Activated CD8-positive, alpha-beta memory T cell treated with anti-CD3 and anti-CD28 coated beads, Interleukin-2, amount 50 U/mL, for 24 hours (primary cell): ENCODE measurements around the gene CYS1.
A peak's percentile ranks its signal among the peaks of the same experiment; 100 is the strongest.
"Not testable (repeated sequence)": the region's sequence is repeated elsewhere in the genome, so short reads cannot be mapped to it uniquely, and the experiment has no call there.

Experiments
- DNase-seq: peaks from one replicate; pipeline ENCODE4 v3.0.0-alpha.2; 2020; ENCODE audit errors: extremely low read depth

CYS1 gene, protein sequence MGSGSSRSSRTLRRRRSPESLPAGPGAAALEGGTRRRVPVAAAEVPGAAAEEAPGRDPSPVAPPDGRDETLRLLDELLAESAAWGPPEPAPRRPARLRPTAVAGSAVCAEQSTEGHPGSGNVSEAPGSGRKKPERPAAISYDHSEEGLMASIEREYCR

DNA sequence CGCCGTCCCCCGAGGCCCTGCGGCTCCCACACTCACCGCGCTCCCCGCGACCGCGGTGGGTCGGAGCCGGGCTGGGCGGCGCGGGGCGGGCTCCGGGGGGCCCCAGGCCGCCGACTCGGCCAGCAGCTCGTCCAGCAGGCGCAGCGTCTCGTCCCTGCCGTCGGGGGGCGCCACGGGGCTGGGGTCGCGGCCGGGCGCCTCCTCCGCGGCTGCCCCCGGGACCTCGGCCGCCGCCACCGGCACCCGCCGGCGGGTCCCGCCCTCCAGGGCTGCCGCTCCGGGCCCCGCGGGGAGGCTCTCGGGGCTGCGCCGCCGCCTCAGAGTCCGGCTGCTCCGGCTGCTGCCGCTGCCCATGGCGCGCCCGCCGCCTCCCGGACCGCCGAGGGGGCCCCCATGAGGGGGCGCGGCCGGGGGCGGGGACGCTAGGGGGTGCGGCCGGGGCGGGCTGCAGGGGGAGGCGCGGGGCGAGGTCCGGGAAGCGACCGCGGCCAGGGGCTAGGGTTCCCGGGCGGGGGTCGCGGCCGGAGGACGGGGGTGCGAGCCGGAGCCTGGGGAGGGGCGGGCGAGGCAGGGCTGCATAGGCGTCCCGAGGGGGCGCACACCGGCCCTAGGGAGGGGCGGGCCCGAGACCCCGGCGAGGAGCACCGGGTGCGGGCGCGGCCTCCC is at the start of gene CYS1:
CYS1 (minus strand) TSS at position 542 of the 666 bp plus-strand sequence; CDS start at position 354, 188 bp downstream.
- no peak for DNase-seq

DNA sequence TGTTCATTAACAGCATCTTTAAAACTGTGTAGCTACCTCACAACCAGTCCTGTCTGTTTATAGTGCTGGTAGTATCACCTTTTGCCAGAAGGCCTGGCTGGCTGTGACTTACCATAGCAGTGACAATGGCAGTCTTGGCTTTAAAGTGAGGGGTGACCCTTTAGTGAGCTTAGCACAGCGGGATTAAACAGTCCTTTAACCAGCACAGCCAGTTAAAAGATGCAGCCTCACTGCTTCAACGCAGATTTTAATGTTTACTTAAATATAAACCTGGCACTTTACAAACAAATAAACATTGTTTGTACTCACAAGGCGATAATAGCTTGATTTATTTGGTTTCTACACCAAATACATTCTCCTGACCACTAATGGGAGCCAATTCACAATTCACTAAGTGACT is 49.3 kb upstream of the CYS1 start:
- no peak for DNase-seq

DNA sequence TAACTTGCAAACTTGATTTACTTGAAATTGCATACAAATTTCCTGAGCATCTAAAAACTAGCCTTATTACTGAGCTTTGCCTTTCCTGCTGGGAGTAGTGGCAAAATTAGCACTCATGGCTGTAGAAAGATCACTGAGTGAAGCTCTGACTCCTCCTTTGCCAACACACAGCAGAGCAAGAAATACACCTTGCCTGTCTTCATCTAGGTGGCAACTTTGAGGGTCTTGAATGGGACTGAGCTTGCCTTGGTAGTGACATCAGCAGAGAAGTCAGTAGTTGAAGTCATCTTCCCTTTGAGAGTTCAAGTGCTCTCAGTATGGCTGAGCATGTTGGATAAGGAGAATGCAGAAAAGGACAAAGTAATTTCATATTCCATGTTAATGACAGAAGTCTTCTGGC is 48.2 kb upstream of the CYS1 start:
- DNase-seq = no peak

DNA sequence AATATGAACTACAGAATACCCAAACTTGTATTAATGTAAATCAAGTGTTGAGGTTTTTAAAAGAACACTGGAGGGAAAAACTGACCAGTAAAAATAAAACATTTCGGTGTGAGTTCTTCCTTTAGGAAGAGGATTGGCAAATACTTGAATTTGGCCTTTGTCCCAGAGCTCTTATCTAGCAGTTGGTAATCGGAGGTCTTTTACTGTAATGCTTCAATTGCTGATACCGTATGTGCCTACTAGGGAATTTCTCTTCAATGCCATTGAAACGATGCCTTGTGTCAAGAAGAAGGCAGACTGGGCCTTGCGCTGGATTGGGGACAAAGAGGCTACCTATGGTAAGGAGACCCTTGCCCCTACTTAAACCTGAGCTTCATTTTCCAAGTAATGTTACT is 46.4 kb upstream of the CYS1 start:
- no peak for DNase-seq

DNA sequence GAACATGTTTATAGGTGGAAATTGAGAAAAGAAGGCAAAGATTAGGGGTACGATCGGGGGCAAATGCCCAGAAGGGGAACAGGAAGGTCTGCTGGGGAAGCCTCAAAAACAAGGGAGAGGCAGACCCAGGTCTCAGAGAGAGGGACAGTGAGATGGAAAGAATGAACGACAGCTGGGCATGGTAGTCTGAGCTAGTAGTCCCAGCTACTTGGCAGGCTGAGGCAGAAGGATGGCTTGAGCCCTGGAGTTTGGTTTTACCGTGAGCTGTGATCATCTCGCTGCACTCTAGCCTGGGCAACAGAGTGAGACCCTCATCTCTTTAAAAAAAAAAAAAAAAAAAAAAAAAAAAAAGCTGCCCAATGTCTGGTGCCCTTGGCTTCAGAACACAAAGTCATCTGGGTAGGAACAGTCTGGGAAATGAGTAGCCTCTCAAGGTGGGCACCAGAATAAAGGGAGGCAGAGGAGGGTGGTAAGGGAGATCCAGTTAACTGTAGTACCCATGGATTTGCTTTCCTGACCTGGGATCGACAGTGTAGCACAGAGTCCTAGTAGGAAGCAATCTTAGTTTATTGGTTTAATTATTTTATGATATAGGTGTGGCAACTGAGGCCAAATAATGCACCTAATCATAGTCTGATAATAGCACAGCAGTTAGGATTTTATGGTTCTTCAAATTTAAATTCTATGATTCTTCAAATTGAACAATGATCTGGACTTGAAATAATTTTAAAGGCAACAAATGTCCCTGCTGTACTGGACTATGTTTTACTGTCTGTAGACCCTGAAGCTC is 45.8 kb upstream of the CYS1 start:
- no peak for DNase-seq

DNA sequence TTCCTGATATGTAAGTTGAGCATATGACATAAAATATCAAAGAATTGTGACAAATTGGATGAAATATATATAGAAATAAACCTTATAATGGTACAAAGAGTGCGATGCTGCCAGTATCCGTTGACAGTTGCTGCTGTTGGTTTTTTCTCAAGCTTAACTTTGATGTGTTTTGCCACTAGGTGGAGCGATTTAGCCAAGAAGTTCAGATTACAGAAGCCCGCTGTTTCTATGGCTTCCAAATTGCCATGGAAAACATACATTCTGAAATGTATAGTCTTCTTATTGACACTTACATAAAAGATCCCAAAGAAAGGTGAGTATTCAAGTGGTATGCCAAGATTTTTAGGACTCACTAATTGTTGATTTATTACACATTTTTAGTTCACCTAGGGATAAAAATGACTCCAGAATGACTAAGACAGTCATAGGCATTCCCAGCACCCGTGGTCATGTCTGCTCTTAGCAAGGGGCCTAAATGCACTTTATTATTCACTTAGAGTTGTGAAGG is 44.4 kb upstream of the CYS1 start:
- no peak for DNase-seq

DNA sequence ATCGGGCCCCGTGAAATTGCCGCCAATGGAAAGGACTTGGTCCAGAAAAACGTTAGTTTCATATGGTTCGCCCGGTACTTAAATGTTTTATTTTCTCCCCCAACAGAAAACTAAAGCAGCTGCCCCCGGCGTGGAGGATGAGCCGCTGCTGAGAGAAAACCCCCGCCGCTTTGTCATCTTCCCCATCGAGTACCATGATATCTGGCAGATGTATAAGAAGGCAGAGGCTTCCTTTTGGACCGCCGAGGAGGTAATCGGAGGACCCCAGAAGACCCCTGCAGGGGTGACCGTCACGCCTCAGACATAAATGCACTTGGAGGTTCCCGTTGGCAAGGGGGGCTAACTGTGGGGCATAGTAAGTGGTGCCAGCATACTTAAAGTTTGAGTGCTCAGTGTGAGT is 43.1 kb upstream of the CYS1 start:
- no peak for DNase-seq

DNA sequence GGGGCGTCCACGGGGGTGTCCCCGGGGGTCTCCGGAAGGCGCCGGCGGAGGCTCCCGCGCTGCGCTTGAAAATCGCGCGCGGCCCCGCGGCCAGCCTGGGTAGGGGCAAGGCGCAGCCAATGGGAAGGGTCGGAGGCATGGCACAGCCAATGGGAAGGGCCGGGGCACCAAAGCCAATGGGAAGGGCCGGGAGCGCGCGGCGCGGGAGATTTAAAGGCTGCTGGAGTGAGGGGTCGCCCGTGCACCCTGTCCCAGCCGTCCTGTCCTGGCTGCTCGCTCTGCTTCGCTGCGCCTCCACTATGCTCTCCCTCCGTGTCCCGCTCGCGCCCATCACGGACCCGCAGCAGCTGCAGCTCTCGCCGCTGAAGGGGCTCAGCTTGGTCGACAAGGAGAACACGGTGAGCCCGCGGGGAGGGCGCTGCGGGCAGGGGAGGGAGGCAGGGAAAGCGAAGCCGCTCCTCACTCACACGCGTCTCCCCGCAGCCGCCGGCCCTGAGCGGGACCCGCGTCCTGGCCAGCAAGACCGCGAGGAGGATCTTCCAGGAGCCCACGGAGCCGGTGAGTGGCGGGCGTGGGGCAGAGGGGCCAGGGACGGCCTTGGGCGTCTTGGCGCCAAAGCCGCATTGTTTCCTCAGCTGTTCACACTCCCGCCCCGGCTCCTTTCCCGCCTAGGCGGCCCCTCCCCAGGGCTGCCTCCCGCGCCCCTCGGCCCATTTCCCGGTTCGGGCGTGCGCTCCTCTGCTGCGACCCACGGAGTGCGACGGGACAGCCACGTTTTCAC is 42.5 kb upstream of the CYS1 start, which contains the start of gene RRM2:
RRM2 (plus strand) TSS at position 240 of the 781 bp plus-strand sequence; CDS start at position 300, 60 bp downstream.
- DNase-seq = peak; percentile 76

DNA sequence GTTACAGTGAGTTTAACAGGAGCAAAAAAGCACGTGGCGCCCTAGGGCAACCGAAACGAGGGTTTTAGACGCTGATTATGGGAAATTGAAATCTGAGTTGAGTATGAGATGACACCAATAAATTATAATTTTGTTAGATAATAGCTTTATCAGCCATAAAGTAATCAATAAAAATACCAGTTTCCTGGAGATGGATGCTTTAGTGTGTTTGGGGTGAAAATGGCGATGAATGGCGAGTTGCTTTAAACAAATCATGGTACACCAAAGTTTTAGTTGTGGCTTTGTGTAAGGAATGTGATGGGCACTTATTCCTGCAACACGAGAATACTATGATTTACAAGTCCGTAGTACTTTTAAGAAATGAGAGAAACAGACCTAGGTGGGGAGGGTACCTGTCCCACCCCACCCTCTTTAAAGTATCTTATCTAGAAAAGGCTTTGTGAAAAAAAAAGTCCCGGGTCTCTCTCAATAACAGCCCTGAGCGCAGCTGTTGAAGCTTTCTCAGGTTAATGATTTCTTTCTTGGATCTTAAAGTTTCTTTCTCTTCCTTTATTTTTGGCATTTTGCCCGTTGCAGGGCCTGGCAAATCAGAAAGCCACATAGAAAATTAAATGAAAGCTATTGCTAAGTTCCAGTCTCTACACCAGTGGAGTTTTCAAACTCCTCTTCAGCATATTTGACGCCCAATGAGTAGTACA is 40.8 kb upstream of the CYS1 start:
- no peak for DNase-seq

DNA sequence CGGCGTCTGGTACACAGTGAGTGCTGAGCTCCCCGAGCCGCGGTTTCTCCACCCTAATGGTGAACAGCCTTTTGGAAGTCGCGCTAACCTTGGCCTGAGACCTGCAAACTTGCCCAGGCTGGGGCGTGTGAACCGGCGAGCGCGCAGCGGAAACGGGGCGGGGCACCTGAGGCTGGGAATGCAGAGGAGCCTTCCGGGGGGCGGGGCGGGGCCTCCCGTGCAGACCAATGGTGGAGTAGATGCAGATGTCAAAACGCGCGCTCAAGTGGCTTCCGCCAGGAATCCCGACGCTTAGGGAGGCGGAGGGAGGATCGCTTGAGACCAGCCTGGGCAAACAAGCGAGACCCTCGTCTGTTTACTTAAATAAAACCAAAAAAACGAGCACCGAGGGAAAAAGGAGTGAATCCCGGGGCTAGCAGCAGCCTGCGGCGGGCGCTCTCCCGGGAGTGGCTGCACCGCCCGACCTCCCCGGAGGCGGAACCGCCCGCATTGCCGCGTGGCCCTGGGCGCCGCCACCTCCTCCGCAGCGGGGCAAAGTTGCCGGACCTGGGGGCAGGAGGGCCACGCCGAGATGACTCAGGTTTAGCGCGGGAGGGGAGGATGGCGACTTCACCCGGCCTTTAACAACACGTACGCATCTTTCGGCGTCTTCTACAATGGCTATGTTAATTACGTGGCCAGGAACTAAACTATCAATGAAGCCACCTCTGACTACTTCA is 40.1 kb upstream of the CYS1 start:
- DNase-seq = peak; percentile 86

DNA sequence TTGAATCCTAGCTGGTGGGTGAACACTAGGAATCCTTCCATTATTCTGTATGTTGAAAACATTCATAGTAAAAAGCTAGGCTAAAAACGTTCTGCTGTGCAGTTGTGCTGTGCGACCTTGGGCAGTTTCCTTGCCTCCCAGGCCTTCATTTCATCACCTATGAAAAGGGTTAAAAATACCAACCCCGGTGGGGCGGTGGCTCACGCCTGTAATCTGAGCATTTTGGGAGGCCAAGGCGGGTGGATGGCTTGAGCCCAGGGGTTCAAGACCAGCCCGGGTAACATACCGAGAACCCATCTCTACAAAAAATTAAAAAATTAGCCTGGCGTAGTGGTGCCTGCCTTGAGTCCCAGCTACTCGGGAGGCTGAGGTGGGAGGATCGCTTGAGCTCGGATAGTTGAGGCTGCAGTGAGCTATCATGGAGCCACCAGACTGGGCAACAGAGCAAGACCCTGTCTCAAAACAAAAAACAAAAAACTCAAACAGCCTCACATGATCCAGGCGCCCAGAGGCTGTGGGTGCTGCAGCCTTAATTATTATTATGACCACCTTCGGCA is 39.5 kb upstream of the CYS1 start:
- DNase-seq = no peak

DNA sequence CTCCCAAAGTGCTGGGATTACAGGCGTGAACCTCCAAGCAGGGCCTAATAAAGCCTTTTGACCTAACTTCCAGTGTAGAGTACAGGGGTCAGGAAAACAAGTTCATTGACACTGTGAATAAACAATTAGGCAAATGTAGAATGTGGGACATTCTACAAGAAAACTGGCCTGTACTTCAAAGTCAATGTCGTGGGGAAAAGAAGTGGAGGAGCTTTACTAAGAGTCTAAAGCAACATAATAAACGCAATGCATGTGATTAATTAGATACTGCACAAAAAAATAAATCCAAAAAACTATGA is 38.8 kb upstream of the CYS1 start:
- no peak for DNase-seq

DNA sequence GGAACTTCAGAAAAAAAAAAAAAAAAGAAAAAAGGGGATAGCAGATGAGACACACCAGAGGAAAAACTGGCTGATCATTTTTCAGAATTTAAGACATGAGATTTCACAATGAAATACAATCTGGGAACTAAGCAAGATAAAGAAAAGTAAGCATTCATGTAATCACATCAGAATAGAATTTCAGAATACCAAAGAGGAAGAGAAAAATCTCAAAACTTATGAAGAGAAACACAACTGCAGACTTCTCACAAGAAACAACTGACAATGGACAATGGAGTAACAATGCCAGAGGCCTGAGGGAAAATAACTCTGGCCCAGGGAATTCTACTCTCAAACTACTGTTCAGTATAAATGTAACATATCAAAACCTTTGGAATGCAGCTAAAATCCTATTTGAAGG is 29.1 kb upstream of the CYS1 start:
- no peak for DNase-seq

DNA sequence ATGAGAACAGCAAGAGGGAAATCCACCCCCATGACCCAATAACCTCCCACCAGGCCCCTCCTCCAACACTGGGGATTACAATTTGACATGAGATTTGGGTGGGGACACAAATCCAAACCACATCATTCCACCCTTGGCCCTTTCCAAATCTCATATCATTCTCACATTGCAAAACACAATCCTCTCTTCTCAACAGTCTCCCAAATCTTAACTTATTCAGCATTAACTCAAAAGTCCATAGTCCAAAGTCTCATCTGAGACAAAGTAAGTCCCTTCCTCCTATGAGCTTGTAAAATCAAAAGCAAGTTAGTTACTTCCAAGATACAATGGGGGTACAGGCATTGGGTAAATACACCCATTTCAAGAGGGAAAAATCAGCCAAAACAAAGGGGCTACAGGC is 24.7 kb upstream of the CYS1 start:
- not testable (repeated sequence) for DNase-seq

DNA sequence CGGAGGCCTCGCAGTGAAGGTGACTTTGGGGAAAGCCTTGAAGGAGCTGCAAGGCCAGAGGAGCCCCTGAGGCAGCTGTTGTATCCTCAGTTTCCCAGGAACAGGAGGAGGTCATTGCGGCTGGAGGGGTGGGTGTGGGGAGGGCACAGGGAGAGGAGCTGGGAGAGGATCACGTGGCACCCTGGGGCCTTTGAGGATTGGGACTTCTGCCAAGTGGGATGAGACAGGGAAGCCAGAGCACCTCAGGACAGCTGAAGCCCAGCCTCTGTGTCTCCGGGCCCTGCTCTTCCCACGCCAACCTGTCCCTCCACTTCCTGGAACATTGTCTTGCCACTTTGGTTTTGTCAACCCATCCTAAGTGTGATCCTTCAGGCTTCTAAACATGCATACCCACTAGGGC is 23.0 kb upstream of the CYS1 start:
- DNase-seq = no peak

DNA sequence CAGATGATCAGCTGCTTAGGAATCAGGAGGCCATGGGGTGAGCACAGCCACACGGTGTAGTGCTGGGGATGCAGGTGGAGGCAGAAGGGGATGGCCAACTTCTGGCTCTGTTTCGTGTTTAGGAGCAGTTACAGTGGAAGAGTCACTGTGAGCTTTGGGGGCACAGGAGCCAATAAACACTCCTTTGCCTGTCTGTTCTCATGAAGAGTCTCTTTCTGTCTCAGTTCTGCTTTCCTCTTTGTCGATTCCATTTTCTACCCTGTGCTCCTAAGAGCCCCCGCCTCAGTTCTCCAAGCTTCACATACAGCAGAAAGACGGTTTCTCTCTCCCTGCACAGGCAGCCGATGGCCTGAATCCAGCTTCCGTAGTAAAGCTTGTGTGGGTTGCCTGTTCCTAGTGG is 21.3 kb upstream of the CYS1 start:
- DNase-seq = no peak

DNA sequence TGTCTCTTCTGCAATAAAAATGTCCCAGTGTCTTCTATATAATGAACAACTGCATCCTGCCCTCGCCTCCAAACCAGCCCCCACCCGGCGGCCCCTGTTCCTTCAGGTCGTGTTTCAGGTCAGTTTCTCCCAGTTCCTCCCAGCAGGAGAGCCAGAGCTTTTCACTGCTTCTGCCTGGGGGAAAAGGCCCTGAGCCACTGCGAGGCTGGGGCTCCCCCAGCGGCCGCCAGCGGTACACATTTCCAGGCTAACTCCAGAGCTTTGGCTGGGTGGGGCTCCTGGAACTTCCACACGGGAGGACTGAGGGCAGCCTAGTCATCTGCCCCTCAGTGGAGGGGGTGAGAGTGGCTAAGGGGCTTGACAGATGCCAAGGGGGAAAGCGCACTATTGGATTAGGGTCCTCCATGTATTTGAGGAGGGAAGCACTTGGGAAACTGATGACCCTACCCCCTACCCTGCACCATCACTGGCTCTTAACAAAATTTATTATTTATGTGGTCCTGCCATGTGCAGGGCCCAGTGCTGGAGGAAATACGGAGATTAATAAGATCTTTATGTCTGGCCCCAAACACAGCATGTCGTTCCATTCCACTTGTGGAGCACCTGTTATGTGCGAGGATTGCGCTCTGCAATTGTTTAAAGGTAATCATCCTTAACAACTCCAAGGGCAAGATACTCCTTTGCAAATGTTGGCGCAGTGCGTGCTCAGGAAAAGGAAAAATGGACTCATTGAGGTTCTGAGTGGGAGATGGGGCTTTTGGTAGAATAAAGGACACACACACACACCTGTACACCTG is 17.3 kb upstream of the CYS1 start:
- DNase-seq = no peak

DNA sequence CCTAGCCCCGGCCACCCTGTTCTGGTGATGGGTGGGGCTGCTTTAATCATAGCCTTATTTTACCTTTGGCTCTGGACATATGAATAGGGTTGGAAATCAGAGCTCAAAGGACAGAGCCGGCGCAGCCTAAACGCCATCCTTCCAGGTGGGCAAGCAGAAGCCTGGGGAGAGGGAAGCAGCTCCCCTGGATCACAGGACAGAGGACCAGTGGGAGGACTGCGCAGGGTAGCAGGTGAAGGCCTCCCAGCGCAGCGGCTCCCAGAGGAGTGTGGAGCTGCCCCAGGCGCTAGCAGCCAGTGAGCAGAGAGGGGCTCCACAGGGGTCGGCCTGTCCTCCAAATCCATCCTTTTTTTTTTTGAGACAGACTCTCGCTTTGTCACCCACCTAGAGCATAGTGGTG is 16.4 kb upstream of the CYS1 start:
- no peak for DNase-seq

DNA sequence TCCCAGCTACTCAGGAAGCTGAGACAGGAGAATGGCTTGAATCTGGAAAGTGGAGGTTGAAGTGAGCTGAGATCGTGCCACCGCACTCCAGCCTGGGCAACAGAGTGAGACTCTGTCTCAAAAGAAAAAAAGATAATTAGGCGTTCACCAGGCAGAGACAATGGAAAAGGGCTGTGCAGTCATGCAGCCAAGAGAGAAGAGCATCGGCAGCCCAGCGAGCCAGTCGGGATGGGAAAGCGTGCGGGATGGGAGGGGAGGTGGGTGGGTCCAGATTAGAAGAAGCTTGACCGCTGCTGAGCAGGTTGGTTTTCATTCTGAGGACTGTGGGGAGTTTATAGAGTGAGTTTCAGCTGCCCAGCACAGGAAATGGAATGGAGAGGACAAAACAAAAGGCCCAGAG is 15.0 kb upstream of the CYS1 start:
- no peak for DNase-seq

DNA sequence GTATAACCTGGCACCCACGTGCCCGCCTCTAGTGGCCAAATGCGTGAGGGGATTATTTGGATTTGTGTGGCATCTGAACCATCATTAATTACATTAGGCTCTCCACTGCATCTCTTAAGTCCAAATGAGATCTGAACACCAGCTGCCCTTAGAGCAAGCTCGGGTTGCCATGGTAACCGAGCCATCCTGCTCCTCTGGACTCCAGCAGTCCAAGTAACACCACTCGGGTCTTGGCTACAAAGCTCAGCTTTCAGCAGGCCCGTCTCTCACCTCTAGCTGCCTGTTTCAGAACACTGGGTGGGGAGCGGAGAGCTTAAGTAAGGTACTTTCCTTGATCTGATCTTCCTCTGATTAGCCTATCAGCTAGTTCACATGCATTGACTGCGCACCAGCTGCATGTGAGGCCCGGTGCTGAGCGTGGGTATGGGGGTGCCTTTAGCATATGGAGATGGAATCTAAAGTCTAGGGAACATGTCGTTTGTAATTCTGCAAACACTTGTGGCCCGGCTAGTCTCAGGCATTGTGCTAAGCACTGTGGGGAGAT is 14.1 kb upstream of the CYS1 start:
- no peak for DNase-seq
